ENCODE results near the gene C4orf50. TPM values are rescaled to one million over a fixed set of nuclear protein-coding genes. Genes with fewer than 3 reads are reported as not detected.

Gene C4orf50
- polyA plus RNA-seq, 3 donors = not detected

DNA sequence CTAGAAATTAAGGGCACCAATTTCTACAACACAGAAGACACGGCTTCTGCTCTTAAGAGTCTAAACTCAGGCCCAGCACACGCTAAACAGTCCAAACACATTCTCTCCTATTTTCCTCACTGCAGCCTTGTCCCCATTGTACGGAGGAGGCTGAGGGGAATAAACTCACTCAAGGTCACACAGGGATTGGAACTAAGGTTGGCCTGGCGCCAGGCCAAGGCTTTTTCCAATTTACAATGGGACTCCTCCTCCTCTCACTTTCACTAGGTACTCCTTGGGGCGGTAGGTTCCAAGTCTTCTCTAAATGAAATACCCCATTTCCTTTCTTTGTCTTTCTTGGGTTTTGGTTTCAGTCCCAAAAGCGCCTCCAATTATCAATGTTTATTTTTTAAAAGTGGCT lies 76.6 kb downstream of the C4orf50 start:
- no peak for DNase-seq
- H3K36me3 ChIP-seq (replicated peaks in 1 of 2; ENCODE audit: control insufficient read depth in 1 of 2, insufficient read depth in 2 of 2, low read length in 2 of 2) = no peaks in the 10 kb centered on the region
- H3K9ac ChIP-seq (ENCODE audit: insufficient read depth, low read length, poor library complexity, severe bottlenecking) = no peak overlapping the region
- no peak overlapping the region for H3K4me2 ChIP-seq (replicated peaks; ENCODE audit: extremely low read depth, low read length, poor library complexity, severe bottlenecking)
- peaks cover 0 to 3% (median 3%) of the 10 kb centered on the region in 3 donors for H3K27me3 Mint-ChIP-seq (ENCODE audit: low read depth in 3 of 3)
- TF ChIP-seq, protein P1, sequence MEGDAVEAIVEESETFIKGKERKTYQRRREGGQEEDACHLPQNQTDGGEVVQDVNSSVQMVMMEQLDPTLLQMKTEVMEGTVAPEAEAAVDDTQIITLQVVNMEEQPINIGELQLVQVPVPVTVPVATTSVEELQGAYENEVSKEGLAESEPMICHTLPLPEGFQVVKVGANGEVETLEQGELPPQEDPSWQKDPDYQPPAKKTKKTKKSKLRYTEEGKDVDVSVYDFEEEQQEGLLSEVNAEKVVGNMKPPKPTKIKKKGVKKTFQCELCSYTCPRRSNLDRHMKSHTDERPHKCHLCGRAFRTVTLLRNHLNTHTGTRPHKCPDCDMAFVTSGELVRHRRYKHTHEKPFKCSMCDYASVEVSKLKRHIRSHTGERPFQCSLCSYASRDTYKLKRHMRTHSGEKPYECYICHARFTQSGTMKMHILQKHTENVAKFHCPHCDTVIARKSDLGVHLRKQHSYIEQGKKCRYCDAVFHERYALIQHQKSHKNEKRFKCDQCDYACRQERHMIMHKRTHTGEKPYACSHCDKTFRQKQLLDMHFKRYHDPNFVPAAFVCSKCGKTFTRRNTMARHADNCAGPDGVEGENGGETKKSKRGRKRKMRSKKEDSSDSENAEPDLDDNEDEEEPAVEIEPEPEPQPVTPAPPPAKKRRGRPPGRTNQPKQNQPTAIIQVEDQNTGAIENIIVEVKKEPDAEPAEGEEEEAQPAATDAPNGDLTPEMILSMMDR (IDR thresholded peaks at IDR 0.05) = no peak
- no peak overlapping the region for H3K4me3 ChIP-seq (replicated peaks in 1 of 3; ENCODE audit: low read depth in 2 of 3, low read length in 3 of 3)
- no peaks in the 10 kb centered on the region for H3K79me2 ChIP-seq (ENCODE audit: insufficient read depth, low read length)
- H3K27ac Mint-ChIP-seq = no peak overlapping the region
- no peaks in the 10 kb centered on the region for H3K27me3 ChIP-seq (ENCODE audit: control insufficient read depth in 2 of 2, insufficient read depth in 2 of 2, low read length in 2 of 2)
- H3K9me3 Mint-ChIP-seq = peaks cover 4 to 11% (median 5%) of the 10 kb centered on the region in 7 donors
- intact Hi-C loops (cut with micrococcal nuclease) = no loop called here
- peaks cover 4 to 12% of the 10 kb centered on the region in 2 donors for H3K9me3 ChIP-seq (replicated peaks in 1 of 2; ENCODE audit: control insufficient read depth in 1 of 2, insufficient read depth in 1 of 2, low read length in 2 of 2)
- H3K4me1 ChIP-seq (ENCODE audit: control insufficient read depth in 1 of 2, insufficient read depth in 2 of 2, low read length in 2 of 2) = no peaks in the 10 kb centered on the region
- no peaks in the 10 kb centered on the region for H4K20me1 ChIP-seq (ENCODE audit: insufficient read depth, low read length)
- 77% methylated on average over 6 of the region's 6 CpGs for WGBS (ENCODE audit: insufficient coverage)
- no peak overlapping the region for H2AFZ ChIP-seq (ENCODE audit: insufficient read depth, low read depth, low read length, poor library complexity, severe bottlenecking)
- H3K36me3 Mint-ChIP-seq = no peaks in the 10 kb centered on the region
- H3K4me3 Mint-ChIP-seq = no peak overlapping the region
- H3K27ac ChIP-seq (ENCODE audit: low read depth in 1 of 2, low read length in 2 of 2) = no peak overlapping the region
- no peaks in the 10 kb centered on the region for H3K4me1 Mint-ChIP-seq

DNA sequence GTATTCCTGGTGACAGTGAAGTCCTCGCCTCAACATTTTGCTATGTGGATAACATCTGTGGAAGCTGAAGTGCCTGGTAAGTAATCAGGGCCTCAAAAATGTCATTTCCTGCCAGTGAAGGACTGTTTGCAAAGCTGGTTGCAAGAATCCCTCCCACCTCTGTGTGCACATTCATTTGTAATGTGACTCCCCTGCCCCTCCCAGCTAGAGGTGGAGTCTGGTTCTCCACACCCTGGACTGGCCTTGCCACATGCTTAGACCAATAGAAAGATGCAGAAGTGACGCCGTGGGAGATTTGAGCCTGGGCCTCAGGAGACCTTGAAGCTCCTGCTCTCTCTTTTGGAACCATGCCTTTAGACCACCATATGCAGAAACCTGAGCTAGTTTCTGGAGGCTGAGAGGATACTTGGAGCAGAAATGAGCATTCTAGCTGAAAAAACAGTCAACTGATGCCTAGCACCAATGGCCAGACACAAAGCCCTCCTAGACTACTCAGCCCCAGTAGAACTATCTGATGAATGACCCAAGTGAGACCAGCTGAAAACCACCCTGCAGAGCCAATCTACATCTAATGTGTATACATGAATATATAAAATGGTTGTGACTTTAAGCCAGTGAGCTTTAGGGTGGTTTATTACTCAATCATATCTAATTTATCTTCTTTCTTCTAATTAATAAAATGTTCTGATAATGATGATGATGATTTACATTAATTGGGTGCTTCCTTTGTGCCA lies 77.6 kb downstream of the C4orf50 start:
- no peak overlapping the region for H3K4me2 ChIP-seq (replicated peaks; ENCODE audit: extremely low read depth, low read length, poor library complexity, severe bottlenecking)
- H2AFZ ChIP-seq (ENCODE audit: insufficient read depth, low read depth, low read length, poor library complexity, severe bottlenecking) = no peak overlapping the region
- H3K4me1 ChIP-seq (ENCODE audit: control insufficient read depth in 1 of 2, insufficient read depth in 2 of 2, low read length in 2 of 2) = no peaks in the 10 kb centered on the region
- peaks cover 0 to 2% of the 10 kb centered on the region in 2 donors for H3K9me3 ChIP-seq (replicated peaks in 1 of 2; ENCODE audit: control insufficient read depth in 1 of 2, insufficient read depth in 1 of 2, low read length in 2 of 2)
- H3K79me2 ChIP-seq (ENCODE audit: insufficient read depth, low read length) = no peaks in the 10 kb centered on the region
- TF ChIP-seq, protein P1 (IDR thresholded peaks at IDR 0.05) = no peak
- no peak overlapping the region for H3K27ac ChIP-seq (ENCODE audit: low read depth in 1 of 2, low read length in 2 of 2)
- Mint-ChIP-seq H3K4me3 (no peak overlapping the region), H3K9me3 (peaks cover 0 to 6% (median 0%) of the 10 kb centered on the region in 7 donors), H3K27ac (no peak overlapping the region), H3K4me1 (no peaks in the 10 kb centered on the region), H3K27me3 (ENCODE audit: low read depth in 3 of 3) (peaks cover 0 to 5% (median 4%) of the 10 kb centered on the region in 3 donors), H3K36me3 (no peaks in the 10 kb centered on the region)
- H3K4me3 ChIP-seq (replicated peaks in 1 of 3; ENCODE audit: low read depth in 2 of 3, low read length in 3 of 3) = no peak overlapping the region
- DNase-seq = no peak
- intact Hi-C loops (cut with micrococcal nuclease) = no loop called here
- H4K20me1 ChIP-seq (ENCODE audit: insufficient read depth, low read length) = no peaks in the 10 kb centered on the region
- 100% methylated on average over 1 of the region's 3 CpGs for WGBS (ENCODE audit: insufficient coverage)
- H3K27me3 ChIP-seq (ENCODE audit: control insufficient read depth in 2 of 2, insufficient read depth in 2 of 2, low read length in 2 of 2) = no peaks in the 10 kb centered on the region
- no peak overlapping the region for H3K9ac ChIP-seq (ENCODE audit: insufficient read depth, low read length, poor library complexity, severe bottlenecking)
- no peaks in the 10 kb centered on the region for H3K36me3 ChIP-seq (replicated peaks in 1 of 2; ENCODE audit: control insufficient read depth in 1 of 2, insufficient read depth in 2 of 2, low read length in 2 of 2)
